Motor neuron (in vitro differentiated cells): Measurements from ENCODE around the gene NR5A1. TPM values are rescaled to one million over a fixed set of nuclear protein-coding genes. Genes with fewer than 3 reads are reported as not detected.

Experiments
- total RNA-seq, 8 experiments: library from RNA; unstranded; fragments of 300-600 nt; gene quantifications; 2 replicates each; pipeline versions ENCODE4 v1.2.3 to v1.2.4, GENCODE V29; 2022

Gene NR5A1
- total RNA-seq, 8 experiments from 2014 or later = 0.05 to 0.62 (median 0.27) TPM; not detected in 2

Other genes starting within 250 kb of the NR5A1 start
- gene NEK6, start 249.4 kb downstream of the NR5A1 start, total RNA-seq = 10 to 100 TPM in 2 of 8 experiments, 1 to 10 TPM in 6; 2.4 to 33.4 (median 7.2) TPM
- 100 to 1,000 TPM; 169 to 289 (median 207) TPM for gene PSMB7, start 92.0 kb downstream of the NR5A1 start, total RNA-seq
- gene ADGRD2, start 56.9 kb downstream of the NR5A1 start, total RNA-seq = 1 to 10 TPM in 2 of 8 experiments, under 1 TPM in 4, not detected in 2; 0.14 to 6.2 (median 0.68) TPM